Spleen (tissue), 11 donors: Measurements from ENCODE around the gene TOM1L1. TPM values are rescaled to one million over a fixed set of nuclear protein-coding genes. Genes with fewer than 3 reads are reported as not detected.

Experiments used
- DNase-seq: peaks from one replicate; pipeline ENCODE4 v3.0.0-alpha.2; 2020
- H3K27ac ChIP-seq, 8 donors: fragments of 200-600 bp; sonication (generic) in 7 of 8; 1 replicate in 4 of 8; 2 replicates in 4 of 8; pipeline versions ENCODE4 v1.5.0 to v1.8.0; 2016 to 2021; ENCODE audit warnings: inconsistent platforms in 4 of 8, mild to moderate bottlenecking in 4 of 8, moderate library complexity in 1 of 8
- H3K27me3 ChIP-seq, 7 donors: fragments of 200-600 bp; sonication (generic) in 6 of 7; replicated peaks in 1 of 7; 1 replicate in 4 of 7; 2 replicates in 3 of 7; pipeline versions ENCODE4 v1.5.0 to v1.8.0; 2016 to 2021; ENCODE audit warnings: inconsistent platforms in 3 of 7, mild to moderate bottlenecking in 1 of 7
- H3K36me3 ChIP-seq, 6 donors: fragments of 200-600 bp; sonication (generic) in 5 of 6; 1 replicate in 4 of 6; 2 replicates in 2 of 6; pipeline versions ENCODE4 v1.5.0 to v1.8.0; 2016 to 2021; ENCODE audit warnings: inconsistent platforms in 2 of 6
- H3K4me1 ChIP-seq, 6 donors: fragments of 200-600 bp; sonication (generic) in 5 of 6; 1 replicate in 3 of 6; 2 replicates in 3 of 6; pipeline versions ENCODE4 v1.5.0 to v1.8.0; 2016 to 2021; ENCODE audit warnings: inconsistent platforms in 3 of 6
- H3K4me3 ChIP-seq, 8 donors: fragments of 200-600 bp; sonication (generic) in 7 of 8; 1 replicate in 4 of 8; 2 replicates in 4 of 8; pipeline versions ENCODE4 v1.5.0 to v1.8.0; 2016 to 2021; ENCODE audit warnings: inconsistent platforms in 4 of 8, mild to moderate bottlenecking in 4 of 8, moderate library complexity in 2 of 8
- H3K9me3 ChIP-seq, 8 donors: fragments of 200-600 bp; sonication (generic) in 7 of 8; 1 replicate in 4 of 8; 2 replicates in 4 of 8; pipeline versions ENCODE4 v1.5.0 to v1.8.0; 2016 to 2021; ENCODE audit warnings: inconsistent platforms in 4 of 8
- POLR2A ChIP-seq, 3 donors: fragments of 450-650 bp; IDR thresholded peaks; one replicate each; pipeline ENCODE4 v1.5.1; 2017; ENCODE audit warnings: antibody characterized with exemption in 3 of 3, mild to moderate bottlenecking in 1 of 3
- POLR2AphosphoS5 ChIP-seq, 3 donors: sonication (generic); formaldehyde crosslinking; IDR thresholded peaks; one replicate each; pipeline ENCODE4 v1.5.1; 2017; ENCODE audit warnings: antibody characterized with exemption in 3 of 3
- WGBS, 5 donors: extraction: QIAGEN DNeasy Blood & Tissue Kit in 3 of 5; methylation state at CpG; one replicate each; pipeline versions ENCODE4 v1.1.5 to v1.1.7; 2013 to 2018; 5-methylcytosine and 5-hydroxymethylcytosine counted together
- intact Hi-C: fragments of 100-400 bp; cut with DNase I; formaldehyde crosslinking; loops from one replicate; pipeline ENCODE4 v1.15.0; 2023; ENCODE audit warnings: low total_unique reads
- polyA plus RNA-seq, 3 donors: library from polyadenylated mRNA; stranded (reverse); fragments of 200-250 nt; gene quantifications; one replicate each; pipeline ENCODE4 v1.2.1, GENCODE V29; 2013
- total RNA-seq, 7 donors: library from RNA; depleted of rRNA in 3 of 7; stranded (reverse); fragments of >200 nt in 3 of 7; fragmentation: NEBNext Ultra II Directional in 4 of 7; extraction: Animal tissue kit (Norgen Biotek cat#: 25700) in 4 of 7; gene quantifications; one replicate each; pipeline versions ENCODE4 v1.1.0 to v1.2.1, GENCODE V29; 2016 to 2021
- TF ChIP-seq, protein P1 (sequence below), 11 experiments: fragments of 200-600 bp in 7 of 11; fragments of 450-650 bp in 4 of 11; sonication (generic) in 4 of 11; IDR thresholded peaks in 8 of 11; conservative IDR thresholded peaks in 3 of 11; 1 replicate in 7 of 11; 2 replicates in 4 of 11; pipeline versions ENCODE4 v1.4.0 to v1.8.0; 2016 to 2021; ENCODE audit warnings: antibody characterized with exemption in 11 of 11, inconsistent platforms in 4 of 11, mild to moderate bottlenecking in 1 of 11
- donor health status: healthy with polysubstance abuse.
- donor health status: DM: no; HTN: no; CAD: no; lungs with moderate emphysema.
- donor health status: DM: no; HTN: no; CAD: no.
- donor health status: Bipolar disorder and iron deficiency.
- donor health status: healthy.
- donor health status: DM: no; HTN: no; CAD: no.
- donor health status: DM: yes; HTN: yes; CAD: no.

Gene TOM1L1
- total and polyA plus RNA-seq, 10 donors = 2.3 to 14.3 (median 4.2) TPM

GRCh38 chr17:54882371-54882770 lies 18.3 kb upstream of the TOM1L1 start:
- 58 to 71% (median 64%) methylated on average over 4 of the region's 4 CpGs for WGBS, 5 donors
- H3K27me3 ChIP-seq = no peaks in the 10 kb centered on the region
- intact Hi-C loops = no loop called here
- H3K4me1 ChIP-seq = no peaks in the 10 kb centered on the region
- H3K4me3 ChIP-seq = no peak overlapping the region
- H3K9me3 ChIP-seq = no peaks in the 10 kb centered on the region
- no peaks in the 10 kb centered on the region for H3K36me3 ChIP-seq
- DNase-seq = no peak
- TF ChIP-seq POLR2A (IDR thresholded peaks at IDR 0.05) (no peak), POLR2AphosphoS5 (IDR thresholded peaks at IDR 0.05) (no peak)
- TF ChIP-seq, protein P1, sequence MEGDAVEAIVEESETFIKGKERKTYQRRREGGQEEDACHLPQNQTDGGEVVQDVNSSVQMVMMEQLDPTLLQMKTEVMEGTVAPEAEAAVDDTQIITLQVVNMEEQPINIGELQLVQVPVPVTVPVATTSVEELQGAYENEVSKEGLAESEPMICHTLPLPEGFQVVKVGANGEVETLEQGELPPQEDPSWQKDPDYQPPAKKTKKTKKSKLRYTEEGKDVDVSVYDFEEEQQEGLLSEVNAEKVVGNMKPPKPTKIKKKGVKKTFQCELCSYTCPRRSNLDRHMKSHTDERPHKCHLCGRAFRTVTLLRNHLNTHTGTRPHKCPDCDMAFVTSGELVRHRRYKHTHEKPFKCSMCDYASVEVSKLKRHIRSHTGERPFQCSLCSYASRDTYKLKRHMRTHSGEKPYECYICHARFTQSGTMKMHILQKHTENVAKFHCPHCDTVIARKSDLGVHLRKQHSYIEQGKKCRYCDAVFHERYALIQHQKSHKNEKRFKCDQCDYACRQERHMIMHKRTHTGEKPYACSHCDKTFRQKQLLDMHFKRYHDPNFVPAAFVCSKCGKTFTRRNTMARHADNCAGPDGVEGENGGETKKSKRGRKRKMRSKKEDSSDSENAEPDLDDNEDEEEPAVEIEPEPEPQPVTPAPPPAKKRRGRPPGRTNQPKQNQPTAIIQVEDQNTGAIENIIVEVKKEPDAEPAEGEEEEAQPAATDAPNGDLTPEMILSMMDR (IDR thresholded peaks at IDR 0.05 in 8 of 11, conservative IDR thresholded peaks at IDR 0.05 in 3 of 11) = no peak
- no peak overlapping the region for H3K27ac ChIP-seq

DNA sequence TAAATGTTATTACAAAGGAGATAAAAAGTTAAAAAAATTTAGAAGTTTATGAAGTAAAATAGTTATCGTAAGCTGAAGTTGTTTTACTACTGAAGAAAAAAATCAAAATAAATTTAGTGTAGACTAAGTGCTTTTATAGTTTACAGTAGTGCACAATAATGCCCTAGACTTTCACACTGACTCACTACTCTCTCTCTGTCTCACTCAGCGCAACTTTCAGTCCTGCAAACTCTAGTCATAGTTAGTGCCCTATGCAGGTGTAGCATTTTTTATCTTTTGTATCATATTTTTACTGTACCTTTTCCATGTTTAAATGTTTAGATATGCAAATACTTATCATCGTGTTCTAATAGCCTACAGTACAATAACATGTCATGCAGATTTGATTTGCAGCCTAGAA lies 17.7 kb upstream of the TOM1L1 start:
- Histone ChIP-seq H3K9me3 (no peaks in the 10 kb centered on the region), H3K36me3 (no peaks in the 10 kb centered on the region), H3K27ac (no peak overlapping the region), H3K4me3 (no peak overlapping the region), H3K27me3 (no peaks in the 10 kb centered on the region), H3K4me1 (no peaks in the 10 kb centered on the region)
- DNase-seq = no peak
- intact Hi-C loops = no loop called here
- TF ChIP-seq POLR2AphosphoS5 (IDR thresholded peaks at IDR 0.05) = no peak
- no peak for TF ChIP-seq POLR2A (IDR thresholded peaks at IDR 0.05)
- TF ChIP-seq, protein P1 (IDR thresholded peaks at IDR 0.05 in 8 of 11, conservative IDR thresholded peaks at IDR 0.05 in 3 of 11) = no peak
- 67 to 86% (median 70%) methylated on average over 3 of the region's 3 CpGs for whole genome bisulfite sequencing, 5 donors

GRCh38 chr17:54883939-54884338 lies 16.7 kb upstream of the TOM1L1 start:
- H3K4me1 ChIP-seq = no peaks in the 10 kb centered on the region
- no peaks in the 10 kb centered on the region for H3K27me3 ChIP-seq
- 73 to 82% (median 76%) methylated on average over 2 of the region's 2 CpGs for WGBS, 5 donors
- H3K36me3 ChIP-seq = no peaks in the 10 kb centered on the region
- H3K4me3 ChIP-seq = no peak overlapping the region
- TF ChIP-seq POLR2AphosphoS5 (IDR thresholded peaks at IDR 0.05) (no peak), POLR2A (IDR thresholded peaks at IDR 0.05) (no peak)
- TF ChIP-seq, protein P1 (IDR thresholded peaks at IDR 0.05 in 8 of 11, conservative IDR thresholded peaks at IDR 0.05 in 3 of 11) = no peak
- no peak for DNase-seq
- intact Hi-C loops = no loop called here
- H3K27ac ChIP-seq = no peak overlapping the region
- H3K9me3 ChIP-seq = no peaks in the 10 kb centered on the region

DNA sequence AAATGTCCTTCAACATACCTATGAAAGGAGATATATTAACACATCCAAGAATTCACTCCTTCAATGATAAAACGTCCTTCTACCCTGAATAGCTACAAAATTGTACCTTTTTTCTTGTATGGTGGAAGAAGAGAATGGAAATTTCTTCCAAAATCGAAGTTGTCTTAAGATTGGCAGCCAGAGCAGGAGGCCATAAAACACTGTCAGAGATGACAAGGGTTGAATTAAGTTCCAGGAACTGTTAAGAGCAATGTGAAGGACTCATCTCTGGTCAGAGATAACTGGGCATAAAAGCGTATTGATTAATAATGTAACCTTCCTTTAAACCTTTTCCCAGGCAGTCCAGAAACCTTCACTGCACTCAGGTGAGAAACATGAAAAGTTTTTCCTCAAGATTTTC lies 12.9 kb upstream of the TOM1L1 start:
- H3K27ac ChIP-seq = no peak overlapping the region
- WGBS, 5 donors = 57 to 84% (median 69%) methylated on average over 3 of the region's 3 CpGs
- no peak for TF ChIP-seq POLR2A (IDR thresholded peaks at IDR 0.05)
- TF ChIP-seq, protein P1 (IDR thresholded peaks at IDR 0.05 in 8 of 11, conservative IDR thresholded peaks at IDR 0.05 in 3 of 11) = no peak
- TF ChIP-seq POLR2AphosphoS5 (IDR thresholded peaks at IDR 0.05) = no peak

More for the DNA sequence above, 12.9 kb upstream of the TOM1L1 start:
- Histone ChIP-seq H3K27me3 (no peaks in the 10 kb centered on the region), H3K36me3 (no peaks in the 10 kb centered on the region), H3K9me3 (no peaks in the 10 kb centered on the region), H3K4me3 (no peak overlapping the region), H3K4me1 (no peaks in the 10 kb centered on the region)
- DNase-seq = no peak
- intact Hi-C loops = no loop called here
